HEK293T (cell line): ENCODE data around the gene MOCOS.

Experiments
- ARNT ChIP-seq: fragments of 450-650 bp; IDR thresholded peaks from 2 replicates; pipeline ENCODE4 v1.6.1; 2017; ENCODE audit warnings: mild to moderate bottlenecking
- BHLHE40 ChIP-seq: fragments of 450-650 bp; IDR thresholded peaks from 2 replicates; pipeline ENCODE4 v1.6.1; 2016; ENCODE audit warnings: mild to moderate bottlenecking, moderate library complexity, borderline replicate concordance
- CTBP1 ChIP-seq: fragments of 450-650 bp; IDR thresholded peaks from 2 replicates; pipeline ENCODE4 v1.6.1; 2016; ENCODE audit warnings: borderline replicate concordance
- ELF4 ChIP-seq: fragments of 450-650 bp; IDR thresholded peaks from 2 replicates; pipeline ENCODE4 v1.6.1; 2017; ENCODE audit warnings: antibody characterized with exemption
- FOXA1 ChIP-seq: fragments of 450-650 bp; IDR thresholded peaks from 2 replicates; pipeline ENCODE4 v1.6.1; 2016; ENCODE audit warnings: mild to moderate bottlenecking
- FOXM1 ChIP-seq: fragments of 450-650 bp; IDR thresholded peaks from 2 replicates; pipeline ENCODE4 v1.6.1; 2017; ENCODE audit warnings: mild to moderate bottlenecking, borderline replicate concordance
- LEF1 ChIP-seq: fragments of 450-650 bp; IDR thresholded peaks from 2 replicates; pipeline ENCODE4 v1.6.1; 2017; ENCODE audit warnings: mild to moderate bottlenecking, borderline replicate concordance
- NFRKB ChIP-seq: fragments of 450-650 bp; IDR thresholded peaks from 2 replicates; pipeline ENCODE4 v1.6.1; 2016; ENCODE audit warnings: mild to moderate bottlenecking, moderate library complexity
- SP1 ChIP-seq: fragments of 450-650 bp; IDR thresholded peaks from 2 replicates; pipeline ENCODE4 v1.6.1; 2017
- SUZ12 ChIP-seq: fragments of 450-650 bp; IDR thresholded peaks from 2 replicates; pipeline ENCODE4 v1.6.1; 2016; ENCODE audit warnings: mild to moderate bottlenecking
- TARDBP ChIP-seq: fragments of 450-650 bp; IDR thresholded peaks from 2 replicates; pipeline ENCODE4 v1.6.1; 2016
- ZNF384 ChIP-seq: fragments of 450-650 bp; IDR thresholded peaks from 2 replicates; pipeline ENCODE4 v1.6.1; 2016
- TF ChIP-seq, protein P1 (sequence below): fragments of 450-650 bp; IDR thresholded peaks from 2 replicates; pipeline ENCODE4 v1.6.1; 2016

DNA sequence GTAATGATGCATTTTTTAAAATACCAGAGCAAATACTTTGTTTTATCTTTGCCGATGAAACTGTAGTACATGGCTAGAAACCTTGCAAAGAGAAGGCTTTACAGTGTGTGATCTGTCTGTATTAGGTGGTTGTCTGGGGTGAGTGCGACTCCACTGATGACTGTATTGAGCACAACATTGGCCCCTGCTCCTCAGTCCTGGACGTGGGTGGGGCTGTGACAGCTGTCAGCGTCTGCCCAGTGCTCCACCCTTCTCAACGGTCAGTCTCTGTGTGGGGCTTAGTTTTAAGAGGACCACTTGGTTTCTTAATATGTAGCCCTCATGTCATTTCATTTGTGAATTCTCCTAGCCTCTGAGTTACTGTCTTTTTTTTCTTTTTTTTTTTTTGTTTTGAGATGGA is 17.4 kb upstream of the MOCOS start:
- no peak for TF ChIP-seq BHLHE40
- TF ChIP-seq SP1: no peak
- TF ChIP-seq FOXM1: no peak
- TF ChIP-seq TARDBP: no peak
- no peak for TF ChIP-seq SUZ12
- no peak for TF ChIP-seq ELF4
- TF ChIP-seq LEF1: no peak
- TF ChIP-seq ZNF384: no peak
- TF ChIP-seq, protein P1, sequence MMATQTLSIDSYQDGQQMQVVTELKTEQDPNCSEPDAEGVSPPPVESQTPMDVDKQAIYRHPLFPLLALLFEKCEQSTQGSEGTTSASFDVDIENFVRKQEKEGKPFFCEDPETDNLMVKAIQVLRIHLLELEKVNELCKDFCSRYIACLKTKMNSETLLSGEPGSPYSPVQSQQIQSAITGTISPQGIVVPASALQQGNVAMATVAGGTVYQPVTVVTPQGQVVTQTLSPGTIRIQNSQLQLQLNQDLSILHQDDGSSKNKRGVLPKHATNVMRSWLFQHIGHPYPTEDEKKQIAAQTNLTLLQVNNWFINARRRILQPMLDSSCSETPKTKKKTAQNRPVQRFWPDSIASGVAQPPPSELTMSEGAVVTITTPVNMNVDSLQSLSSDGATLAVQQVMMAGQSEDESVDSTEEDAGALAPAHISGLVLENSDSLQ: no peak
- no peak for TF ChIP-seq FOXA1
- no peak for TF ChIP-seq CTBP1
- no peak for TF ChIP-seq NFRKB
- no peak for TF ChIP-seq ARNT
